GM19193 (cell line): ENCODE measurements around the gene SLC26A8.

Experiments
- POLR2A ChIP-seq: IDR thresholded peaks from 4 replicates; pipeline ENCODE4 v1.6.1; 2011; ENCODE audit not compliant: insufficient read depth, insufficient read length; ENCODE audit errors: extremely low read depth

The SLC26A8 gene

DNA sequence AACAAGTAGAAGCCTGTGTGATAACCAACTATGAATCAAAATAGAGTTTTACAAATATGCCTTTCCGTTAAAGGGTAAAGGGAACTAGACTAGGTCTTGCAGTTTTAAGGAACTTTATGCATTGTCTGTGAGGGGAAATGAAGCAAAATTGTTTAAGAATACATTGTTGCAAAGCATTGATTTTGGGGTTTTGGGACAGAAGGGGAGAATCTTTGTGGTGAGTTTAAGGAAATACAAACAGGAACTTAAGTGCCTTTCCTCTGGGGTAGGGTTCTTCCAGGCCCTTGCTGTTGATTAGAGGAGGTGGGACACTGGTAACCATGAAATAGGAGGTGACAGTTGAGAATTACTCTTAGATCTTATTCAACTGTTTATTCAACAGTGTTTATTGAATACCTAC lies 7.8 kb upstream of the SLC26A8 start:
- TF ChIP-seq POLR2A, result no peak

DNA sequence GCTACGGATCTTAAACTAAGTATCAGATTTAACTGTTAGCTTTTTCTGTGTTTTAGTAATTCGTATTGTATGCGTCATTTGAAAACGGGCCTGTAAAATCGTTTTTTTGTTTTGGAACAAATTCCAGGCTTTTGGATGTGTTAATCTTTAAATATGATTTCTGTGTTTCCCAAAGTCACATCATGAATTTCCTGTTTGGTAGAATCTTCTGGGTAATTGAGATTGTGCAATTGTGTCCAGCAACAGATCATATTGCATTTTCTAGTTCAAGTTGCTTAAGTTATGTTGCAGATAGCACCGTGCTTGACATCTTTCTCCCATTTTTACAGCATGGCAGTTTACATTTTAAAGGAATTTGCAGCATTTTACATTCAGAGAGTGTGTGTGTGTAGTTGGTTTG lies 5.0 kb upstream of the SLC26A8 start:
- no peak for TF ChIP-seq POLR2A

DNA sequence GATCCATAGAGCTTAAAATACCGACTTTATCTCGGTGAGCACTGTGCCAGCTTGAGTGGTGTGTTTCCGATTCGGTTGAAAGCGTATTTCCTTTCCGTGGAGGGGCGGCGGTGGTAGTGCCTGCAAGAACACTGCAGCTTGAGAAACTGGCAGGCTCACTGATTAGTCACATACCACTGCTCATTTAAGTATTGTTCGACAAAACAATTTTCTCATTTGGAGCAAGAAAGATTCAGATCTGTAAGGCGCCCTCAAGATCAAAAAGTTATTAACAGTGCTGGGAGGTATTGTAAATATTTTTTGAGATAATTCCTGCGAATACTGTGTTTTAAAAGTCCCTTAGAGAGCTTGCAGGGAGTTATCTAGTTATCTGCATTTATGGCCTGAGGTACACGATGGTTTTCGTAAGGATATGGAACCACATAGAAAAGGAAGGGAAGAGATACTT lies 4.5 kb upstream of the SLC26A8 start:
- TF ChIP-seq POLR2A, result no peak

DNA sequence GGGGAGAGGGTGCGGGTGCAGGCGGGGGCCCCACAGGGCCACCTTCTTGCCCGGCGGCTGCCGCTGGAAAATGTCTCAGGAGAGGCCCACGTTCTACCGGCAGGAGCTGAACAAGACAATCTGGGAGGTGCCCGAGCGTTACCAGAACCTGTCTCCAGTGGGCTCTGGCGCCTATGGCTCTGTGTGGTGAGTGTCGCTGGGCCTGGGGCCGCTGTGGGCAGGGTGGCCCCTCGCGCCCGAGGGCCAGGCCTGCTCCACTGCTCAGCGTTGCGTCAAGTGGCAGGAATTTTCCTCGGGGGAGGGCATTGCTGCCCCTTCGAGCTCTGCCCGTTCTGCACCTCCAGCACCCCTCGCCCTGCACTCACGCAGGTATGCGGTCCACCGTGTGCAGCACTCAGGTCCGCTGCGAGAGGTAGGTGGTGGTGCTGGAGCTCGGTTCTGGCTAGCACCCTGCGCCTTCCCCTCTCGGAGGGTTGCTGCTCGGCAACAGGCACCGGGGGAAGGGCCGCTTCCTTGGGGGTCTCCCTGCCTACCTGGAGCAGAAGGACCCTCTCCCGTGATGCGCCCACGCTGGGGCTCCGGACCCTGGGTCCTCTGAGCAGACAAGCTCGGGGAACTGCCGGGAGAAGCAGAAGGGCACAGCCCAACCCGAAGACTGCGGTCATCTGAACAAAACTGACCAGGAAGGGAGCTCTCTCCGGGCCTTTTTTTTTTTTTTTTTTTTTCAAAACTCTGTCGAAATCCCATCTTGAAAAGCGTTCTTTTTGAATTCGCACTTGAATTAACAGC lies 3.8 kb upstream of the SLC26A8 start:
- no peak for TF ChIP-seq POLR2A

DNA sequence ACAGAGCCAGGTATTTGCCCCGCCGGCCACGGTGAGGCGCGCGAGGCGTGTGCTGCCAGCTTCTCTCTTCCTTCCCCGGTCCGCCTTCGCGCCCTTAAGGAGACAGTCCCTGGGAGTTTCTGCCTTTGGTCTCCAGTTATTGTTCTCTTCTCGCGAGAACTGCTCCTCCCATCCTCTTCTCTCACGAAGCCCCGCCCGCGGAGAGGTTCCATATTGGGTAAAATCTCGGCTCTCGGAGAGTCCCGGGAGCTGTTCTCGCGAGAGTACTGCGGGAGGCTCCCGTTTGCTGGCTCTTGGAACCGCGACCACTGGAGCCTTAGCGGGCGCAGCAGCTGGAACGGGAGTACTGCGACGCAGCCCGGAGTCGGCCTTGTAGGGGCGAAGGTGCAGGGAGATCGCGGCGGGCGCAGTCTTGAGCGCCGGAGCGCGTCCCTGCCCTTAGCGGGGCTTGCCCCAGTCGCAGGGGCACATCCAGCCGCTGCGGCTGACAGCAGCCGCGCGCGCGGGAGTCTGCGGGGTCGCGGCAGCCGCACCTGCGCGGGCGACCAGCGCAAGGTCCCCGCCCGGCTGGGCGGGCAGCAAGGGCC lies 3.2 kb upstream of the SLC26A8 start, which contains the start of gene MAPK14:
Gene MAPK14 (plus strand): TSS at position 308 of the 587 bp plus-strand sequence. CDS start 350 bp downstream, outside the sequence.
- peak; percentile 92 for TF ChIP-seq POLR2A

DNA sequence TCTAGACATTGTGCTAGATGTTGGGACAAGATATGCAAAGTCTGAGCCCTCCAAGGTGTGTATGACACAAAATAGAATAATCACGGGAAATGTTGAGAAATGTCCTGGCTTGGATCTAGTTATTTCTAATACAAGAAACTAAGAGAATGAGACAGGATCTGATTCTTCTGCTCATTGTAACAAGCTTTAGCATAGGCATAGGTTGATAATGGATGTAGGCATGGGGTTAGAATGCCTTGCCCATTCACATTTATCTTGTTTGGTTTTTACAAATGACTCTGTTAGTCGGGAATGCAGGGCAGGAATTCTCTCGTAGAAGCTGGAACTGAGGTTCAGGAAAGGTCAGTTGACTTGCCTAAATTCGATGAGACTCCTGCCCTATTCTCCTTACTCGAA lies 1.5 kb upstream of the SLC26A8 start:
- TF ChIP-seq POLR2A, result no peak

DNA sequence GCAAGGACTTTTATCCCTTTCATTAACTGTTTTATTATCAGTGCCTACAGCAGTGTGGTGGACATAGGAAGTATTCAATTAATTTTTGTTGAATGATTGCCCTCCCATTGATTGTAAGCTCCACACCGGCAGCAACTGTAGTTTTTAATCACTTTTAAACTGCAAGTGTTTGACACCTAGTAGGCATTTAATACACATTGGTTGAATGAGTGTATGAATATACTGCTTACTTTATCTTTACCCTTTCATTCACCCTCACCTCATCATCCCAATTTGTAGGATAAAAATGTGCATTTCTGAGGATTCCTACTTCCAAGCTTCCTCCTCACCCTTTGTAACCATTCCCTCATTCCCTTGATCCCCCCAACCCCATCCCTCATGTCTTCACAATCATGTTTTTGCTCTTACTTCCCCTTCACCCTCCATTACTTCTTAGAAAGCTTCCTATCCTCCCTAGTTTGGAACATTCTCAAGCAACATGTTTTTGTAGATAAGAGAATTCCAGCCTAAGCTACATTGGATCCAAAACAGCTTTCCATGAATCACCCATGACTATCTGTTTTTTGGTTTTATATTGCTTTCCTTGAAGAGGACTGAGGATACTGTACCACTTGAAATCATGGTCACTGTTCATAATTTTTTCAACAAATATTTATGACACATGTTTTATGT lies 955 bp upstream of the SLC26A8 start:
- no peak for TF ChIP-seq POLR2A

DNA sequence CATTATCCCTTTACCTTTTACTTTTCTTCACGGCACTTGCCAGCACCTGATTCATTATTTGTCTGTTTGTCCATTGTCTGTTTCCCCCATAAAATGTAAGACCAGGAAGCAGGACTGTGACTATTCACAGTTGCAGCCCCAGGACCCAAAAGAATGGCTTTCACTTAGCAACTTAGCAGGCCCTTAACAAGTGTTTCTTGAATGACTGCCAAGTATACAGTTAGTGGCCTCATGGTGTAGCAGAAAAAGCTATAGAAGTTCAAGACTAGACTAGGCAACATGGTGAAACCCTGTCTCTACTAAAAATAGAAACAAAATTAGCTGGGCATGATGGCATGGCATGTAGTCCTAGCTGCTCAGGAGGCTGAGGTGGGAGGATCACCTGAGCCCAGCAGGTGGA lies 4.3 kb downstream of the SLC26A8 start:
- no peak for TF ChIP-seq POLR2A

DNA sequence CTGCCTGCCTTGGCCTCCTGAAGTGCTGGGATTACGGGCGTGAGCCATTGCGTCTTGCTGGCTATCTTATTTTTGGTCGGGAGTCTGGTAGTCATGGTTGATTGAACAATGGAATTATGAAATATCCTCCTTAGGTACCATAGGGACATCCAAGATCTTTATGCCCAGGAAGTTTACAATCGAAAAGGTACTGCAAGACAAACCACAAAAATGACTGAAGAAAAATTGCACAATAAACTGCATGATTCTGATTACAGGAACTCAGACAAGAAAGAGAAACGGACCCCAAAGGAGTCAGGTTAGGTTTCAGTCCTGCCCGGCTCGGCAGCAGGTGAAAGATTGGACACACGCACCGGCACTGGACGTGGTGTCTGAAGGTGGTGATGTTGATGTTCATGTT lies 5.3 kb downstream of the SLC26A8 start:
- no peak for TF ChIP-seq POLR2A

DNA sequence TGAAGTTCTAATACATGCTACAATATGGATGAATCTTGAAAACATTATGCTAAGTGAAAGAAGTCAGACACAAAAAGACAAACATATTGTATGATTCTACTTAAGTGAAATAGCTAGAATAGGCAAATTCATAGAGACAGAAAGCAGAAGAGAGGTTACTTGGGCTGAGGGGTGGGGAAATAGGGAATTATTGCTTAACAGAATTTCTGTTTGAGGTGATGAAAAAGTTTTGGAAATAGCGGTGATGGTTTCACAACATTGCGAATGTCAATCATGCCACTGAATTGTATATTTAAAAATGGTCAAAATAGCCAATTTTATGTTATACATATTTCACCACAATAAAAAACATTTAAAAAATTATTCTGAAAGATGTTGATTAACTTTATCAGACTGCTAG lies 6.1 kb downstream of the SLC26A8 start:
- TF ChIP-seq POLR2A, result no peak

DNA sequence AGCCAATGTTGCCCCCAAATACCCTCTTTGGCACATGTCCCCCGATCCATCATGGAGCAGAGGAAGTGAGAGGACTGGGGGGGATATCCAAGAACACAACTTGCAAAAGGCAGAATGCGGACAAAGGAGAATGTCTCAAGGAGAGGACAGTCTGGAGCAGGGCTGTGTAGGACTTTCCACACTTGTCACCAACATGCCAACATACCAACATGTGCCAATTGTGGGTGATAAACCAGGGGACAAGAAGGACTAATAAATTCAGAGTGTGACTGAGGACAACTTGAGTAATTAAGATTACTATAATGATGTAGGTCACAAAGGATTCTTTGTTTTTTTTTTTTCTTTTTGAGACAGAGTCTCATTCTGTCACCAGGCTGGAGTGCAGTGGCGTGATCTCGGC lies 8.8 kb downstream of the SLC26A8 start:
- TF ChIP-seq POLR2A, result no peak

DNA sequence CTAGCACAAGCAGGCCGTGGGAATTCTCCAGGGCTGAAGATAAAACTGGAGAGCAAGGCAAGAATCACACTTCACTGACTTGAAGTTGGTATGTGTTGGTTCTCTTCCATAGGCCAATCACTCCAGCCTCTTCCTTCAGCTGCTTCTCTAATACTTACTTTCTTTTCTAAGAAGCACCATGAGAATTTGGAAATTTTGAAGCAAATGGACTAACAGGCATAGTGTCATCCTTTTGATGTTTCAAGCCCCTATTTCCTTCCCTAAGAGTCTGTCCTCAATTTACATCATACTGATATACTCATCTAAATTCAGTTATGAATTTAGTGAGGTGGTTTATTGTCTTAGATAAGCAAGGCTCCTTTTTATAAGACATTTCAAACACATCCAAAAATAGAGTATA lies 24.0 kb downstream of the SLC26A8 start:
- no peak for TF ChIP-seq POLR2A

DNA sequence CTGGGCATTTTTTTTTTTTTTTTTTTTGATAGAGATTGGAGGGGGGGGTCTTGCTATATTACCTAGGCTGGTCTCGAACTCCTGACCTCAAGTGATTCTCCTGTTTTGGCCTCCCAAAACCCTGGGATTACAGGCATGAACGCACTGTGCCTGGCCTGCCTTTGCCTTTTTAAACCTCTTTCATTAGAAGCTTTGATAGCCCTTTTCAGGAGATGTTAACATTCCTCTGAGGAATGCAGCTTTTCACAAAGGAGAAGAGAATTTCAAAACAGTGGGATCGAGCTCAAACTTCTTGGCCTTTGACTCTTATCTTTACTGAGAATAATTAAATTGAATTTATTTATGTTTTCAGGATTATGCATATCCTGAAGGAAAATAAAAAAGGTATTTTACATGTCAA lies 31.3 kb downstream of the SLC26A8 start:
- TF ChIP-seq POLR2A, result no peak

DNA sequence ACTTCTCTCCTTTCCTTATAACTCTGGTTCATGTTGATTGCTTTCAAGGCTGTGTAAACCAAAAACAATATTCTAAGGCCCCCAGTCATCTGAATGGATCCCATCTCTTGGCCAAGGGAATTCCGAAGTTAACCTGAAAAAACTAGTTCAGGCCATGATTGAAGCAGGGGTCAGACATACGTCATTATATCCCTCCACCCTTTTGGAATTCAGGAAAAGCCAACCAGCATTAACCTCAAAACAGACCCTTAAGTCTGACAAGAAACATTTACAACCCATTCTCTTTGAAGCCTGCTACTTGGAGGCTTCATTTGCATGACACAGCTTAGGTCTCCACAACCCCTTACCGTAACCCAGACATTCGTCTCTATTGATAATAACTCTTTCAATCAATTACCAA lies 39.7 kb downstream of the SLC26A8 start:
- no peak for TF ChIP-seq POLR2A

DNA sequence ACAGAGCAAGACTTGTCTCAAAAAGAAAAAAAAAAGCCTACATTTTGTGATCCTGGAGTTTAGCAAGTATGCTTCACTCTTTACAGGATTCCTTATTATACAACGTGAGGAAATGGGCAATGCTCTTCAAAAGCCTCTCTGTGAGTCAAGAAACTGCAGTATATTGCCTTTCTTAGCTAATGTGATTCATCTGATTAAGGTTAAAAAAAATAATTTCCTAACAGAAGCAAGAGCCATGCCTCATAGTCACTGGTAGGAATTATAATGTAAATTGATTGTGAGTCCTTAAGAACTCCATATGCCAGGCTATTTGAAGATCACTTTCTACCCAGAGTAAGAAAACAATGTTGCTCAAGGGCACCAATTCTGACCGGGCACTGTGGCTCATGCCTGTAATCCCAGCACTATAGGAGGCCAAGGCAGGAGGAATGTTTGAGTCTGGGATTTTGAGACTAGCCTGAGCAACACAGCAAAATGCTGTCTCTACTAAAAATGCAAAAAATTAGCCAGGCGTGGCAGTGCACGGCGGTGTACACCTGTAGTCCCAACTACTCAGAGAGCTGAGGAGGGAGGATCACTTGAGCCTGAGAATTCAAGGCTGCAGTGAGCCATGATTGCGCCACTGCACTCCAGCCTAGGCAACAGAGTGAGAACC lies 43.3 kb downstream of the SLC26A8 start:
- TF ChIP-seq POLR2A, result no peak
